HepG2 (cell line): ENCODE results near the gene CTDSP1. TPM values are rescaled to one million over a fixed set of nuclear protein-coding genes. Genes with fewer than 3 reads are reported as not detected.

ENCODE experiments used
- ARID4A ChIP-seq: sonication (generic); formaldehyde crosslinking; IDR thresholded peaks from 2 replicates; pipeline ENCODE4 v1.5.0; 2020; ENCODE audit warnings: mild to moderate bottlenecking, missing genetic modification reagents, borderline replicate concordance
- ASH2L ChIP-seq: fragments of 300-600, 200-600 bp; sonication (generic); IDR thresholded peaks from 2 replicates; pipeline ENCODE4 v1.7.0; 2017; ENCODE audit warnings: low read depth, mild to moderate bottlenecking, moderate library complexity, mixed read lengths, low read length; ENCODE audit not compliant: insufficient read length
- DZIP1 ChIP-seq: sonication (generic); formaldehyde crosslinking; IDR thresholded peaks from 2 replicates; pipeline ENCODE4 v1.5.0; 2020; ENCODE audit warnings: mild to moderate bottlenecking, missing genetic modification reagents
- EED ChIP-seq: sonication (generic); formaldehyde crosslinking; IDR thresholded peaks from 2 replicates; pipeline ENCODE4 v1.5.0; 2020; ENCODE audit warnings: mild to moderate bottlenecking, missing genetic modification reagents
- FOXA3 ChIP-seq: IDR thresholded peaks from 2 replicates; pipeline ENCODE4 v1.6.1; 2016; ENCODE audit warnings: missing genetic modification reagents, missing compliant biosample characterization
- KLF16 ChIP-seq, 2 experiments: sonication (generic) in 1 of 2; formaldehyde crosslinking in 1 of 2; IDR thresholded peaks; 2 replicates each; pipeline versions ENCODE4 v1.6.1 to v1.8.0; 2016 to 2023; ENCODE audit warnings: missing genetic modification reagents in 2 of 2, missing compliant biosample characterization in 1 of 2
- PRDM4 ChIP-seq: sonication (generic); formaldehyde crosslinking; IDR thresholded peaks from 2 replicates; pipeline ENCODE4 v1.9.0; 2021; ENCODE audit warnings: missing genetic modification reagents, borderline replicate concordance
- ZBTB1 ChIP-seq: sonication (generic); formaldehyde crosslinking; IDR thresholded peaks from 2 replicates; pipeline ENCODE4 v1.4.0; 2020; ENCODE audit warnings: missing genetic modification reagents, borderline replicate concordance
- ZFP62 ChIP-seq: sonication (generic); formaldehyde crosslinking; IDR thresholded peaks from 2 replicates; pipeline ENCODE4 v1.4.0; 2020; ENCODE audit warnings: missing genetic modification reagents
- ZNF354B ChIP-seq: sonication (generic); formaldehyde crosslinking; IDR thresholded peaks from 2 replicates; pipeline ENCODE4 v1.8.0; 2022; ENCODE audit warnings: mild to moderate bottlenecking, missing genetic modification reagents
- ZNF484 ChIP-seq: sonication (generic); formaldehyde crosslinking; IDR thresholded peaks from 2 replicates; pipeline ENCODE4 v1.5.1; 2020; ENCODE audit warnings: mild to moderate bottlenecking, low read depth, missing genetic modification reagents, borderline replicate concordance
- ZNF501 ChIP-seq: sonication (generic); formaldehyde crosslinking; IDR thresholded peaks from 2 replicates; pipeline ENCODE4 v1.5.1; 2020; ENCODE audit warnings: mild to moderate bottlenecking, moderate library complexity, missing genetic modification reagents
- ZNF724P ChIP-seq: sonication (generic); formaldehyde crosslinking; IDR thresholded peaks from 2 replicates; pipeline ENCODE4 v1.8.0; 2022; ENCODE audit warnings: missing genetic modification reagents, borderline replicate concordance
- ZNF792 ChIP-seq: IDR thresholded peaks from 2 replicates; pipeline ENCODE4 v1.6.1; 2016
- polyA plus RNA-seq, 8 experiments: library from polyadenylated mRNA; depleted of rRNA in 3 of 8; stranded (reverse) in 7 of 8; unstranded in 1 of 8; fragments of >200 nt; fragmentation: Illumina TruSeq in 4 of 8; extraction: Trizol in 4 of 8; gene quantifications; 2 replicates each; pipeline versions ENCODE4 v1.2.1 to v1.2.3, GENCODE V29; 2011 to 2016; ENCODE audit warnings: low read depth in 4 of 8, missing spikeins in 1 of 8, mixed read lengths in 1 of 8; ENCODE audit not compliant: insufficient read depth in 1 of 8
- total RNA-seq, 5 experiments: library from RNA; depleted of rRNA; stranded (reverse); fragments of >200 nt; fragmentation: Illumina TruSeq; extraction: Trizol; gene quantifications; 2 replicates each; pipeline ENCODE4 v1.2.3, GENCODE V29; 2016; ENCODE audit warnings: low read depth in 1 of 5
- TF ChIP-seq, protein P1 (sequence below): IDR thresholded peaks from 2 replicates; pipeline ENCODE4 v1.6.1; 2016; ENCODE audit warnings: low read depth, control low read depth
- TF ChIP-seq, protein P2 (sequence below): sonication (generic); formaldehyde crosslinking; IDR thresholded peaks from 2 replicates; pipeline ENCODE4 v1.8.0; 2022; ENCODE audit warnings: missing genetic modification reagents, mild to moderate bottlenecking, inconsistent platforms, borderline replicate concordance

Gene CTDSP1
- total and polyA plus RNA-seq, 2 of the 13 experiments (the other 11 are each of a cell fraction or from before 2014, with no cell fraction given) = 91.0 to 268 TPM

DNA sequence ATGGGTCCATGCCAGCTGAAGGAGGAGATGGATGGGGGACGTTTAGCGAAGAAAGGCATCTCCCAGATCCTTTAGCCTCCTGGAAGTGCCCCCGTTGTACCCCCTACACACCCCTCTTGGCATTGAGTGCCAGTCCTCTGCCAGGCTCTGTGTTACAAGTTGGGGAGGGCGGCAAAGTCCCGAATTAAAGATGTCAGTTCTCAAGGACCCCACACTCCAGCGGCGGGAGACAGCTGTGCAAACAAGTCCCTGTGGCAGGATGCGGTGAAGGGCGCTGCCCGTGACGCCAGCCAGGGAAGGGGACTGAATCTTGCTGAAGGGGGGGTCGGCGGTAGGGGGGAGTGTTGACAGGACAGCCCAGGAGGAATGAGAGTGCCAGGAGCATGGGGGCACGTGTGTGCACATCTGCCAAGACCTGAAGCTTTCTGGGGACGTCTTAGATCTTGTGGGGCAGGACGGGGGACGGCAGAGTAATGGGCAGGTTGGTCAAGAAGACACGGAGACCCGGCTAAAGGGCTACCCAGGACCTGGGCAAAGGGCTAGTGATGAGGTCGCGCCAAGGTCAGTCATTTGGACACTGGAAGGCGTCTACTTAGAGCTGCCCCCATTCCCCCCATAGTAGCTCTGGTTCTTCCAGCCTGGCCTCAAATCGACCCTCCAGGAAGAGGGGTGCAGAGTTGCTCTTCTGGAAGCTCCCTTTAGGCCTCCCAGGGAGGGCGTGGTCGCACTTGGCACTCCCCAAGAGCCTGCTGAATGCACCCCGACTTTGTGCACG lies 2.8 kb upstream of the CTDSP1 start (continued):
- no peak for TF ChIP-seq PRDM4 (CRISPR knock-in tag)
- TF ChIP-seq ZNF724P (CRISPR knock-in tag) = peak; percentile 83
- TF ChIP-seq, protein P1, sequence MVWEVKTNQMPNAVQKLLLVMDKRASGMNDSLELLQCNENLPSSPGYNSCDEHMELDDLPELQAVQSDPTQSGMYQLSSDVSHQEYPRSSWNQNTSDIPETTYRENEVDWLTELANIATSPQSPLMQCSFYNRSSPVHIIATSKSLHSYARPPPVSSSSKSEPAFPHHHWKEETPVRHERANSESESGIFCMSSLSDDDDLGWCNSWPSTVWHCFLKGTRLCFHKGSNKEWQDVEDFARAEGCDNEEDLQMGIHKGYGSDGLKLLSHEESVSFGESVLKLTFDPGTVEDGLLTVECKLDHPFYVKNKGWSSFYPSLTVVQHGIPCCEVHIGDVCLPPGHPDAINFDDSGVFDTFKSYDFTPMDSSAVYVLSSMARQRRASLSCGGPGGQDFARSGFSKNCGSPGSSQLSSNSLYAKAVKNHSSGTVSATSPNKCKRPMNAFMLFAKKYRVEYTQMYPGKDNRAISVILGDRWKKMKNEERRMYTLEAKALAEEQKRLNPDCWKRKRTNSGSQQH = no peak
- TF ChIP-seq ARID4A (CRISPR knock-in tag) = peak; percentile 42
- TF ChIP-seq ZNF484 (CRISPR knock-in tag) = no peak
- peak; percentile 89; the same call in 1 of the 2 replicates for TF ChIP-seq ZNF354B (CRISPR knock-in tag)
- TF ChIP-seq ZBTB1 (CRISPR knock-in tag) = no peak
- TF ChIP-seq EED = peak; percentile 75; the same call in 1 of the 2 replicates
- TF ChIP-seq, protein P2, sequence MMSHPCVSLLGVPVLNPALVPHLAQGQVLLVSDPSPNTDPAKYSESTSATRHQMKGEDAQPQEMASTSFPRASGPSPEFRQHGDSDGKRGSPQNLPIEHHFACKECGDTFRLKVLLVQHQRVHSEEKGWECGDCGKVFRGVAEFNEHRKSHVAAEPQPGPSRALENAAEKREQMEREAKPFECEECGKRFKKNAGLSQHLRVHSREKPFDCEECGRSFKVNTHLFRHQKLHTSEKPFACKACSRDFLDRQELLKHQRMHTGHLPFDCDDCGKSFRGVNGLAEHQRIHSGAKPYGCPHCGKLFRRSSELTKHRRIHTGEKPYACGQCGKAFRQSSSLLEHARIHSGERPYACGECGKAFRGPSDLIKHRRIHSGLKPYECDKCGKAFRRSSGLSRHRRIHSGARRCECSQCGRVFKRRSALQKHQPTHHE (CRISPR knock-in tag) = no peak
- TF ChIP-seq ZNF792 = peak; percentile 50; the same call in 1 of the 2 replicates
- peak in 1 of 2 experiments; percentile 53; a peak in 2 of 4 replicates for TF ChIP-seq KLF16 (CRISPR knock-in tag; IDR thresholded peaks at IDR 0.05)
- no peak for TF ChIP-seq ZFP62
- peak; percentile 11 for TF ChIP-seq ASH2L
- TF ChIP-seq ZNF501 (CRISPR knock-in tag) = no peak
- TF ChIP-seq DZIP1 (CRISPR knock-in tag) = no peak
- TF ChIP-seq FOXA3 = peak; percentile 66
